Left renal pelvis (tissue), 4 donors: ENCODE results near the gene SLAMF7. TPM values are rescaled to one million over a fixed set of nuclear protein-coding genes. Genes with fewer than 3 reads are reported as not detected.
"Not testable (repeated sequence)": the region's sequence is repeated elsewhere in the genome, so short reads cannot be mapped to it uniquely, and the experiment has no call there.

Source experiments
- DNase-seq, 4 donors: peaks; one replicate each; pipeline ENCODE4 v3.0.0-alpha.2; 2013; ENCODE audit warnings: low read depth in 4 of 4, low spot score in 3 of 4
- polyA plus RNA-seq, 4 donors: library from polyadenylated mRNA; unstranded; fragments of 120-200 nt; gene quantifications; one replicate each; pipeline ENCODE4 v1.2.1, GENCODE V29; 2013; ENCODE audit not compliant: insufficient read length in 4 of 4

The SLAMF7 gene
- polyA plus RNA-seq, 4 donors: 0.30 to 0.68 (median 0.41) TPM

DNA sequence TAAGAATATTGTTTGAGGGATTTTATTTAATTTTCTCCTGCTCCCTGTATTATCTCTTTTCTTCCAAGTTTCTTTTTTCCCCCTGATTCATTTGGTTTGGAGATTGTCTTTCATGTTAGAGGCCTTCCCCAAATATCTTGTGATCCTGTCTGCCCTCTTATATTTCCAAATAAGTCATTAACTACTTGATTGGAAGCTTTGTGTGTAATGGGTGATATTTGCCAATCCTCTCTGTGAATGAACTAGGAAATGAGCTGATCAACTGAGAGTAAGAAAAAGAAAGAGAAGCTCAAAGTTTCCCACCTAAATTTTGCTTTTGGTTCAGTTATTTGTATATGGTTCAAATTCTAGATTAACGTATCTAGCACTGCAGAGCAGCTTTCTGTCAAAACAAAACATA lies 33.3 kb downstream of the SLAMF7 start:
- DNase-seq: no peak

DNA sequence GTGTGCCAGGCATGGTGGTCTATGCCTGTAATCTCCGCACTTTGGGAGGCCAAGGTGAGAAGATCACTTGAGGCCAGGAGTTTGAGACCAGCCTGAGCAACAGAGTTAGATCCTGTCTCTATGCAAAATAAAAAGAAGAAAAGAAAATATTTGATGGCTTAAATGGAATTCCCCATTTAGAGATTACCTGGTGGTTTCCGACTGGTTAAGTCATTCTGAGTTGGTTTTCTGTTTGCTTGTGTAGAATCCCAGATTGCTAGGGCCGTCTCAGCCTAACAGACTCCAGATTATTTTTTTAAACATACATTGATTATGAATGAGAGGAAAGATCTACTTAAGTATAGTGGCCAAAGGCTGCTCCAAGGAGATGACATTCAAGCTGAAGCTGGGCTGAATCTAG lies 34.0 kb downstream of the SLAMF7 start:
- DNase-seq: no peak

DNA sequence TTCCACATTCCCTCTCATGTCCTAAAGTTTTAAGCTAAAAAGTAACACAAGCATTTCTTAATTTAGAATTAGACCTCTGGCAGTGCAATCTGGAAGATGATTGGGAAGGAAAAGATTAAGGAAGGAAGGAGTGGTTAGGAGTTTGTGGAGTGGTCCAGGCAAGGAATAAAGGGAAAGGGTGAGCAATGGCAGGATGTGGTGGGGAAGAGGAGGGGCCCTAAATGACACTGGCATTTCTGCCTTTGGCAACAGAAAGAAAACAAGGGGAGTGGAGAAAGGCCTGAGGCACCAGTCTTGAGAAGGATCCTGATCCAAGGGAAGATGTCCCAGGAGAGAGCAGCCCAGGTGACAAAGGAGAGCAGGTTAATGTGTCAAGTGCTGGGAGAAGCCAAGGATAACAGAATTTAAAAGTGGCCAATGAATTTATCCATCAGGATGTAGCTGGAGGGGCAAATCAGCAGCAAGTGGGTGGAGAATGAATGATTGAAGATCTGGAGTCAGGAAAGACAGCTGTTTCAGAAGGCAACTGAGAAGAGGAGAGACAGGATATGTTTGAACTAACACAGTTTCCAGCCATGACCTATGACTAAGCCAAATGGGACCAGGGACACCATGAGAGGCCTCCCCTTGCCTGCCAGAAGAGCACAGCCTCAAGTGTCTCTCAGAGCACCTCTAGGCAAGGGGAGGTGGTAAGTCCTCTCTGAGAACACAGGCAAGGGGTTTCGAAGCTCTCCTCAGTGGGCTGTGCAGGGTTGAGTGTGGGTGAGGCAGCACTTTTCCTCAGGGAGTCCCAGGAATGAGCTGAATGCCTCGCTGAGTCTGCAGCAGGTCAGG lies 36.1 kb downstream of the SLAMF7 start:
- no peak for DNase-seq

DNA sequence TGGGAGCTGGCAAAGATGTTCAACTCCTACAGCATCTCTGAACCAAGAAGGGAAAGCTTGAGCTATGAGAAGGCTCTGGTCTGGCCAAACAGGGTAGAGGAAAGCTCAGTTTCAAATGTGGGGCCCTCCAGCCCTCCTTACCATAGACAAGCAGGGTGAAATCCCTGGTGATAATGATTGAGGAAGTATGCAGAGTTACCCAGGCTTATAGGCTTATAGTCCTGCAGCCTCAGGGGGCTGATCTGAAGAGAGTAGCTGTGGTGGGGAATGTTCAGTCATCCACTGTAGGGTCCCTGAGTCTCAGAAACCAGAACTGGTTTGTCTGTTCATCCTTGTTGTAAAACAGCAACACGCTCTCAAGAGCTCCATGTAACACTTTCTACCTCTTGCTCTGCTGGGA lies 37.1 kb downstream of the SLAMF7 start:
- no peak for DNase-seq

DNA sequence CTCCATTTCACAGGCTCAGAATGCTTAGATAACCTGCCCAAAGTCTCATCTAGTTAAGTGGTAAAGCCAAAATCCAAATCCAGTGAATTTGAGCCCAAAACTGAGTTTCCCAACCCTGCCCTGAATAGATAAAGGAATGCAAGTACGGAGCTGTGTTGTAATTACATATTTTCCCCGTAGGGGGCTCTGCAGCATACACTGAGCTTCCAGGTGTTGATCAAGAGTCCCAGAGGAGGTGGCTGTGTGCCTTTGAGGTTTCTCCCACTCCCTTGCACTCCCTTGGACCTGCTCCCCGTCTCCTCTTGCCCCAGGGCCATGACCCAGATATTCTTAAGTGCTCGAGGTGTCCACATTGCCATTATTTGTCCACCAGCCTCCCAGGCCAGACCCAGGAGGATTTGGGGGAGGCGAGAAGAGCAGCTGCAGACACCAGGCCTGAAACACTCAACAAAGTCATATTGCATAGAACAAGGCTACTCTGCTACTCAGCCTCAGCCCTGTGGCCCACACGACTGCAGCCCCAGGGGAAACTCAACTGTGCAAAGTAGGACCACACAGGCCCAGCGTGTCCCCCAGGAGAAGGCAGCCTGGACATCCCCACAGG lies 38.5 kb downstream of the SLAMF7 start:
- no peak for DNase-seq

DNA sequence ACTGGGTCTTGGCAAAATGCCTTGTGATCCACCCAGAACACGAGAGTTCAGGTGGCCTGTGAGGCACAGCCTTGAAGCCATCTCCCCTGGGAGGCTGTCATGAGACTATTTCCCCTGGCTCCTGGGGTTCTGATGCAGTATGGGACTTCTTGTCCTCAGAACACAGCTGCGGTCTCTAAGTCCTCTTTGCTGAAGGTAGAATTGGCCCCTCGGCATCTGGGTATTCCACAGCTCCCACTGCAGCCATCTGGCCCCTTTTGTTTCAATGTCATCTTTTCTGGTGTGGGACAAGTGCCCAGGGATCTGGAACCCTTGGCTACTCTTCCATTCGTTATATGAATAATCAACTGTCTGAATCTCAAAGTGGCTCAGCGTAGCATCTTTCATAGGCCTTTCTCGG lies 39.9 kb downstream of the SLAMF7 start:
- DNase-seq: no peak

DNA sequence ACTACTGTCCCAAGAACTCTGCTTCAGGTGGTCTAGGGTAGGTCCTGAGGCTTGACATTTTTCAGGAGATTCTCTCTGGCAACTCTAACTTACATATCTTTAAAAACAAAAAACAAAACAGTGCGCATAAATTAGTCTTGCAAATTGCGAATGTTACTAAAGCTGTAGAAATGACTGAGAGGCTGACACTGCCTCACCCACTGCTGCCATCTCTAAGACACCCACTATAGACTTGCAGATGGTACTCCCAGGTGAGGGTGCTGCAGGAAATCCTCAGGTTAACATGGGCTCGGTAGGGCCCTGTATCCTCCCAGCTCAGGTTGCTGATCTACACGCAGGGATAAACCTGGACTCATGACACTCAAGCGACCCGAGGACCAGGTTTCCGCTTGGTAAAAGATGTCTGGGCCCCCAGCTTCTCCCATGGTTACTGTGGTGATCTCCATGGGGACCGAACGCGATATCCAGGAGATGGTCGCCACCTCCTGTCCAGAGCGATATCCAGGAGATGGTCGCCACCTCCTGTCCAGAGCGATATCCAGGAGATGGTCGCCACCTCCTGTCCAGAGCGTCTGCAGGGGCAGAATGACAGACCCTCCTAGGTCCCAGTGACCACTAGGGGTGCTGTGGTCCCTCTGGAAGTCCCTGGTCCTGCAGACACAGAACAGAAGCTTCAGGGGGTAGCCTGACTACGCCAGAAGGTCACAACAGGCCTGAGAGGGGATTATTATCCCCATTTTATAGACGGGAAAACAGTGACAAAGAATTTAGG lies 40.8 kb downstream of the SLAMF7 start:
- no peak for DNase-seq

DNA sequence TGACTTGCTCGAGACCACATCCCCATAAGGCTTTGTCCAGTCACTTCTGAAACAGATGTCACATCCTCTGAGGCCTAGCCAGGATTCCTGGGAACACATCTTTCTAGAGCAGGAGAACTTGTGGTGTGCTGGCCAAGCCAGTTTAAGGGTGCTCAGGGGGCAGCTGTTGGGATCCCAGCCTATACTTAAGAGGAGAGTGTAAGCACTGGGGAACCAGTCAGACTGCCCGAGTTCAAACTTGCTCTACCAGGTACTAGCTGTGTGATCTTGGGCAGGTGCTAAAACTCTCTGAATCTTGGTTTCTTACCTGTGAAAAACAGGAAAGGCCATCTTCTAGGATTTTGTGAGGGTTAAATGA lies 41.3 kb downstream of the SLAMF7 start:
- no peak for DNase-seq

DNA sequence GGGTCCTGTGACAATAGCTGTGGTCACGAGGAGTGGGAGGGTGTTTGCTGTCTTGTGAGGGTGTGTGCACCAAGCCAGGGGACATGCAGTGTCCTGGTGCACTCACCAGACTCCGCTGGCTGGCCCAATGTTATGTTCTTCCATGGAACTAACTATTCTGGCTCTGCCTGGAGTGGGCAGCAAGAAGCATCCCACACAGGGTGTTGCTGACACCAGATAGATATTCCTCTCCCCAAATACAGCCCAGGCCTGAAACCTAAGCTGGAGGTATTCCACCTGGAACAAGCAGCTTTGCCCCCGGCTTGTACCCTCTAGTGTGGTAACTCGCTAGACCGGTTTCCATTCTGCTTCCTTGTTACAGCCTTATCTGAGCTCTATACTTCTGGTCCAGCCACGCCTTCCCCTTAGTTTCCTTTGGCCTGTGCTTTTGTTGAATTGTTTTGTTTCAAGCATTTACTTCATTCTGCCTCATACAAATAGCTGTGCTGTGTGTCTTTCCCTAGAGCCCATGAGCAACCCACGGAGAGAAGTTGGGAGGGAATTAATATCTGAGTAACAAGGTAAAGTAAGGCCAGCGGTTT lies 42.2 kb downstream of the SLAMF7 start:
- peak; percentile 20 to 60 (median 36) for DNase-seq

DNA sequence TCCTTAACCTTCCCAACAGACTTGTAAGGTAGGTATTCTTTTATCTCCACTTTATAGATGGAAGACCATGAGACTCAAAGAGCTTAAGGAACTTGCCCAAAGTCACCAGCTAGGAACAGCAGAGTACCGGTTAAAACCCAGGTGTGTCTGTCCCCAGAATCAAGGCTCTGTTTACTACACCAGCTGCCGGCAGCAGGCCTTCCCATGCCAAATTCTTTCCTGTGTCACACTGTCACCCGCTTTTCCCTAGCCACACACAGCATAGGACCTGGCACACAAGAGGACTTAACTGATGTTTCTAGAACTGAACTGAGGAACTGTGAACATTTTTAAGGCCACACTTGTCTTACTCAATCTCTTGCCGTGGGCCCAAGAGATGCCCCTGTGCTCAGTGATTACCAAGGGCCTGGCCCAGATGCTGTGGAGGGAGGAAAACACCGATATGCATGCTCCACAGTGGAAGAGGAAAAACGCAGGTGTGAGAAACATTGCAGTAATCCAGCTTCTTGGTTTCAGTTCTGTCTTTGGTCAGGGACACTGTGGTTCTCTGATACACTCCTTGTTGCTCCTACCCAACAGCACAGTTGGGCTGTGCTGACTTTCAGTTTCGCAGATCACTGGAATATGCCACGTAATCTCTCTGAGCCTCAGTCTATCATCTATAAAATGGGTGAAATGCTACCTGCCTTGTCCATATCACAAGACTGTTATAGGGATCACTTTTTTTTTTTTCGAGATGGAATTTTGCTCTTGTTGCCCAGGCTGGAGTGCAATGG lies 43.1 kb downstream of the SLAMF7 start:
- DNase-seq: no peak

DNA sequence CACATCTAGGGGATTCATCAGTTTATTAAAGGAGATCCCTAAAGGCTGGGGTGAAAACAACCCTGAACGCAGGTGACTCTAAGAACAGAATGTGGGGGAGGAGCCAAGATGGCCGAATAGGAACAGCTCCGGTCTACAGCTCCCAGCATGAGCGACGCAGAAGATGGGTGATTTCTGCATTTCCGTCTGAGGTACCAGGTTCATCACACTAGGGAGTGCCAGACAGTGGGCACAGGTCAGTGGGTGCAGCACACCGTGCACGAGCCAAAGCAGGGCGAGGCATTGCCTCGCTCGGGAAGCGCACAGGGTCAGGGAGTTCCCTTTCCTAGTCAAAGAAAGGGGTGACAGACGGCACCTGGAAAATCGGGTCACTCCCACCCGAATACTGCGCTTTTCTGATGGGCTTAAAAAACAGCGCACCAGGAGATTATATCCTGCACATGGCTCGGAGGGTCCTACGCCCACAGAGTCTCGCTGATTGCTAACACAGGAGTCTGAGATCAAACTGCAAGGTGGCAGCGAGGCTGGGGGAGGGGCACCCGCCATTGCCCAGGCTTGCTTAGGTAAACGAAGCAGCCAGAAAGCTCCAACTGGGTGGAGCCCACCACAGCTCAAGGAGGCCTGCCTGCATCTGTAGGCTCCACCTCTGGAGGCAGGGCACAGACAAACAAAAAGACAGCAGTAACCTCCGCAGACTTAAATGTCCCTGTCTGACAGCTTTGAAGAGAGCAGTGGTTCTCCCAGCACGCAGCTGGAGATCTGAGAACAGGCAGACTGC lies 44.1 kb downstream of the SLAMF7 start:
- DNase-seq: not testable (repeated sequence)

DNA sequence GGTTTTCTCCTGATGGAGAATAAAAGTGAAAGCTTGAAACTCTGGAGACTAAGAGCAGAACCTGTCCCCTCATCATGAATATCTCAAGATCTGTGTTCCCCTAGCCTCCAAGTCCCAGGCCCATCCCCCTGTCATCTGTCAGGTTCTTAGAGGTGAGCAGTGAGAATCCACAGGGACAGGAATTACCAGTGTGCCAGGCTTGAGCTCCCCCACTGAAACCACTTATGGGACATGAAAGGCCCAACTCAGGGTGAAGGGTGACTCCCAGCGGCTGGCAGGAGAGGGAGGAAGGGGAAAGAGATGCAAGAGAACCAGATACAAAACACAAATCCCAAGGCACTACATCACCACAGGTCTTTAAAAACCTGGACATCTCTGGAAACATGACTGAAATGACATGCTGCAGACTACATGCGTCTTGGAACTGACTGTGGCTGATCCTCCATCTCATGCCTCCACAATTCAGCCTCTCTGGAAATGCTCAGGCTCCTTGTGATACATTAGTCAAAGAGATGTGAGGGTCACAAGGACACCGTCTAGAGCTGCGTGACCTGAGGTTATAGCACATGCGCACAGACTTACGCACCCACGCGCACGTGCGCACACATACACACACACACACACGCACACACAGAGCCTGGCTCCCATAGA lies 50.1 kb downstream of the SLAMF7 start:
- DNase-seq: no peak

DNA sequence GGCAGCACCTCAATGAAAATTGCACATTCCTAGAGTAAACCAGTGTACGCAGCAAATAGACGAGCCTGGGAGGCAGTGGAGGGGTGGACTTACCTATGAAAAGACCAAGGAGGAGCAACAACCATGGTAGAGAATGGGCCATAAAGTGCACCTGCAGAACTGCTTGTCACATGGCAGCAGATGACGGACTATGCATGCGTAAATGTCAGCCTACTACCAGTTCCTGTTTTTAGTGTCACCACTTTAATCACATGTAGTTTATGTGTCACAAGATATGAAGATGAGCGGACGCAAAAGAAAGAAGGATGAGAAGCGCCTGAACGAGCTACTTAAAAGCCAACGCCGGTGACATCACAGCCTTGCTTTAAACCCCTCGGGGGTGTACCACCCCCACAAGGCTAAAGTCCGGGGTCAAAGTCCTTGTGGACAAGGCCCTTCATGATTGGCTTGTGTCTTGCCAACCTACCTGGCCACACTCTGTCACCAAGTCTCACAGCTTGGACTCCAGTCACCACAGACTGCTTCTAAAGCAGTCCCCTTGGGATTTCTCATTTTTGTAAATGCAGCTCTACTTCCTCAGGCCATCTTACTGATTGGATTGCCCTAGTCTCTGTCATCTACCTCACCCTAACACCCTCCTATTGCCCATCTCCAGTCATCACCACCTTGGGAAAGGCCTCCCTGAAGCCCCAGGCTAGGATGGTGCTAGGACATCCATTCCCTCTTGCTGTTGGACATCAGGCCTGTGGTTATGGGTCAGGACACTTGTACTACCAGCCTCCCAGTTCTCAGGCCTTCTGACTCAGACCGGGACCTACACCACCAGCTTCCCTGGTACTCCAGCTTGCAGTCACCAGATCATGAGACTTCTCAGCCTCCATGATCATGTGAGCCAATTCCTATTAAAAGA lies 50.9 kb downstream of the SLAMF7 start:
- no peak for DNase-seq

DNA sequence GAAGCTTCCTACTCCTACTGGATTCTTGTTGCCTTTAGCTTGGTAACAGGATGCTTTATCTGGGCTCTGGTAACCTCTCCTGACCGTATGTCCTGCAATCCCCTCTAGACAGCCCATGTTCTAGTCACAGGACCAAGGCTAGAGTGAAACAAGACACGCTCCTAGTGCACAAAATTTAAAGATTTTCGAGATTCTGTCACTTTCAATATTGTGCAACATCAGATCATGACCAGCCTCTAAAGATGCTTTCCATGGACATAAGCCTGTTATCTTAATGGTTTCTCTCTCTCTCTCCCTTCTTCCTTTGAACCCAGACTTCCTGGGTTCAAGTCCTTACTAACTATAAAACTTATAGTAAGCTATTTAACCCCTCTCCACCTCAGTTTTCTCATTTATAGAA lies 55.3 kb downstream of the SLAMF7 start:
- DNase-seq: no peak

DNA sequence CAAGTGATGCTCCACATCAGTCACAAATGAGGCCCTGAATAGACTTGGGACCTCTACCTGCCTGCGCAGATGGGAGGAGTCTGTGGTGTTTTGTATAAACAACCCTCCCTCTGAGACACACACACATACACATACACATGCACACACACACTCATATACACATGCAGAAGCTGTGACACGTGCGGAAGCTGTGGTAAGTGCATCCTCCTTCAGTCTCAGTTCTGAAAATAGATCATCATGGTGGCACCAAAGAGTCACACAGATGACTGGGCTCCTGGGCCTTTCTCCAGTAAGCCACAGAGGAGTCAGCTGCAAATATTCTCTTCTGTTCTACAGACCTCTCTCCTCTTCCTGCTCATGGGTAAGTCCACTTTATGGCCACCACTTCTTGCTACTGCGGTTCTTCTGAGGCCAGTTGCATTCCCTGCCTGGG lies 56.9 kb downstream of the SLAMF7 start, which contains the start of gene LY9:
Gene LY9, plus strand, starts transcription at position 224 of the 433 bp plus-strand sequence. Its CDS starts 14 bp downstream, at position 238.
- no peak for DNase-seq

DNA sequence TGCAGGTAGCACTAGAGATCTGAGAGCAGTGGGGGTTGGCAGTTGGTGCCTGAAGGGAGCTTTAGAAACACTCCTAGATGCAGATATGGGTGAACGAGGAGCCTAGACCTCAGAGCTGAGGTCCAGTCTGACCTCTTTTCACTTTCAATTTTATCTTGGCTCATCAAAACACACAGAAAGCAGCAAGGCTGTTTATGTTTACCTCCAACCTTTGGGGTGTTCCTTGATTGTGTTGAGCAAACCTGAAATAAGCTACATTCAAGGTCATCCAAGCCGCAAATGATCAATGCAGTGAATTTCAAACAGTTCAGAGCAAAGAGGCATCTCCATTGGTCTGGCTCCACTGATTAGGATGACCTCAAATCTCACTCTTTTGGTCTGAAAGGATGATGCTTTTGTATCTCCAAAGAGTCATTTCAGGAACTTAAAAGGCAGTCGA lies 58.2 kb downstream of the SLAMF7 start:
- DNase-seq: no peak

DNA sequence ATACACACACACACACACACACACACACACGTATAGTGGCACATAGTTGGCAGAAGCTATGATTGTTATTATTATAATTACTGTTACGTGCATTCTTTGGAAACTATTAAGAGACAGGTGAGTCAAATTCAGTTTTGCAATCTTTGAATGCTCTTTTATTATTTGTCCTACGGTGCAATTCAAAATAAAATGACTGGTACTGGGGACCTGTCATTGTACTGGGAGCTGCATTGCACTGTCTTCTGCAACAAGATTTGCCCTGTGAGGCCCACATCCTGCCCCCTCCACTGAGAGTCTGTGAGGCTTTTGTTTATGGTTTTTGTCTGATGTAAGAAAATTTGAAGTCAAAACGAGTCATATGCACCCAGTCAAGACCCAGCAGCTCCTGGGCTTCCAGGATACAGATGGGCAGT lies 58.8 kb downstream of the SLAMF7 start:
- no peak for DNase-seq

DNA sequence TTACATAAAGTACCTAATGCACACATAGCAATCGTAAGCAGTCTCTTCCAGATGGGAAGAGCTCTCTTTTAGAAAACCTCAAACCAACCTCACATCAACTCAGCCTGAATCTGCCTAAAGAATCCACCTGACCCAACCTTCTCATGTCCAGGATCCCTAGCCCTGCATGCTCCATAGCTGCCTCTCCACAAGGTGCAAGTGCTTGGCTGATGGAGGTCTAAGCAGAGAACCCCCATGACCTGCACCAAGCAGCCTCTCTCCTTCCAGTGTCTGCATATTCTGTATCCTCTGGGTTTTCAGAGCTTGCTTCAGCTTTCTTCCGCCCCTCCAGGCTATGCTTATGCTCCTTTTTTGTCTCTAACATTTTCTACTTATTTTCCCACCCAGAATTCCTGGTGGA lies 59.4 kb downstream of the SLAMF7 start:
- no peak for DNase-seq
